ENCODE data around the gene NET1.
A peak's percentile ranks its signal among the peaks of the same experiment; 100 is the strongest.

Gene NET1

DNA sequence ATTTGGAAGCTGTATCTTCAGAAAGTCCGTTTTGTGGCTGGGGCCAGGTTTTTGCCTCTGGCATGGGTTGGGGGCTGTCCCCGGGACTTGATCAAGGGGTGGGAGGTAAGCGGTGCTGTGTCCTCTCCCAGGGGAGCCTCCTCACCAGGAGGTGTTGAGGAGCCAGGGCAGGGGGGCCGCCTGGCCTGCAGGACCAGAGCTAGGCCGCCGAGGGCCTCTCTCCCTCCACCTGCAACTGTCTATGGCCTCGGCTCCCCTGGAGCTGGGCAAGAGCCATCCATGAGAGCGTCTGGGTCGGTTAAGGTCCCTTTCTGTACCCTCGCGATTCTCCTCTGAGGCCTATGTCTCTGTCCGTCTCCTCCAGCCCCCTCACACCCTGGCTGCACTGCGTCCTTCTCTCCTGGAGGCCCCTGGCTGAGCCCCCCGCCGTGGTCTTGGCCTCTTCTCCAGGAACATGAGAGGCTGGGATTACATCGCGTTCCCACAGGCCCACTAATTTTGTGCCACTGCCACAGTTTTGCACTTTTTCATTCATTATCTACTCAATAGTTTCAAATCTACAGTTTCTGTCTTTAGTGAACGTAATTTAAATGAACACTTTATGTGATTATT, 66.4 kb downstream of the NET1 start:
- H3K4me3 Mint-ChIP-seq, result no peak overlapping the region
- no peaks in the 10 kb centered on the region for H3K4me1 Mint-ChIP-seq
- H3K9me3 Mint-ChIP-seq, result no peaks in the 10 kb centered on the region
- H3K27ac Mint-ChIP-seq, result no peak overlapping the region
- no peaks in the 10 kb centered on the region for H3K36me3 Mint-ChIP-seq
- no peaks in the 10 kb centered on the region for H3K27me3 Mint-ChIP-seq

DNA sequence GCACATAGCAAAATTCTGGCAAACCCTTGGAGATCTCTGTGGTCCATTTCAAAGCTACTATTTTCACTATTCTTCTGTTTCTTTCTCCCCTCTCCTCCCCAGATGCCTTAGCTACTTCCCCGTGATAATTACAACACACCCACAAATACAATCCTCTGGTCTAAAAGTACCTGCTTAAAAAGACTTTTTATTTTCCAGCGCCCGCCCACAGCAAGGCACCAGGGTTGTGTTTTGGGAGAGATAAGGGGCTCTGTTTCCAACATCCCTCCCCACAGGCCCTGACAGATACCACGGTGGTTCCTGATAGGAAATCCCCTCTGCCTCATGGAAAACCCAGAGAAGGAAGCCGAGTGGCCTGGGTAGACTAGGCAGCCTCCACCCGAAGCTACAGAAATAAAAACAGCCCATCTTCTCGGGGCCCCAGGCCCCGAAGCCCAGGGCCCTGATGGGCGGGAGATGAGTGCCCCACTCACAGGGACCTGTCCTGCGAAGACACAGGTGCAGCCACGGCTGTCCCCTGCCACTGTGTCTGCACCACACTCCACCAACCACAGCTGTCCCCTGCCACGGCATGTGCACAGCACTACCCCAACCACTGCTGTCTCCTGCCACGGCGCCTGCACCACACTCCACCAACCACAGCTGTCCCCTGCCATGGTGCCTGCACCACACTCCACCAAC, 67.3 kb downstream of the NET1 start:
- Mint-ChIP-seq H3K4me3 (no peak overlapping the region), H3K36me3 (no peaks in the 10 kb centered on the region), H3K9me3 (no peaks in the 10 kb centered on the region), H3K4me1 (no peaks in the 10 kb centered on the region), H3K27me3 (no peaks in the 10 kb centered on the region), H3K27ac (no peak overlapping the region)

DNA sequence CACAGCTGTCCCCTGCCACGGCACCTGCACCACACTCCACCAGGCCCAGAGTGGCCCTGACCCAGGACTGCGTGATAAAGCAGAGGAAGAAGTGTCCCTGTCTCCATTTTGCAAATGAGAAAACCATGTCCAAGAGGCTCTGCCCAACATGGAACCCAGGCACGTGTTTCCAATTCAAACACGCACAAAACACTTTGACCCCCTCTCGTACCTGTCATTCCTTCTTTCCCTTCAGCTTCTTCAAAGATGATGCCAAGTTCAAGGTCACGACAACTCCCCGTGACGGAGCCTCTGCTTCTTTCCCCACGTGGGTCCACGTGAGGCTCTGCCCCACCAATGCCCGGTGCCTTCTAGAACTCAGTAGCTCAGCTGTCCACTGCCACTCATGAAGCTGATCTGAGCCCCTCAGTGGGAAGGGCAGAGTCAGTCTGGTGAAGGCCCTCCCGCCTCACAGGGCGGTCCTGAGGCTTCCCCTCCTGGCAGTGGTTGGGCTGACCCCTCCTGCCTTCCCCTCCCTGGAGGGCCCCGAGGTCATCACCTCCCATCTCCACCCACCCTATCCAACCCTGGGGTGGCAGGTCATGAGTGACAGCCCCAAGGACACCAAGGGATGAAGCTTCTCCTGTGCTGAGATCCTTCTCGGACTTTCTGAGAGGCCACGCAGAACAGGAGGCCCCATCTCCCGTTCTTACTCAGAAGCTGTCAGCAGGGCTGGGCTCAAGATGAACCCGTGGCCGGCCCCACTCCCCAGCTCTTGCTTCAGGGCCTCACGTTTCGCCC, 68.0 kb downstream of the NET1 start:
- Mint-ChIP-seq H3K36me3 (no peaks in the 10 kb centered on the region), H3K4me1 (no peaks in the 10 kb centered on the region), H3K4me3 (no peak overlapping the region), H3K27ac (no peak overlapping the region), H3K9me3 (no peaks in the 10 kb centered on the region), H3K27me3 (no peaks in the 10 kb centered on the region)

DNA sequence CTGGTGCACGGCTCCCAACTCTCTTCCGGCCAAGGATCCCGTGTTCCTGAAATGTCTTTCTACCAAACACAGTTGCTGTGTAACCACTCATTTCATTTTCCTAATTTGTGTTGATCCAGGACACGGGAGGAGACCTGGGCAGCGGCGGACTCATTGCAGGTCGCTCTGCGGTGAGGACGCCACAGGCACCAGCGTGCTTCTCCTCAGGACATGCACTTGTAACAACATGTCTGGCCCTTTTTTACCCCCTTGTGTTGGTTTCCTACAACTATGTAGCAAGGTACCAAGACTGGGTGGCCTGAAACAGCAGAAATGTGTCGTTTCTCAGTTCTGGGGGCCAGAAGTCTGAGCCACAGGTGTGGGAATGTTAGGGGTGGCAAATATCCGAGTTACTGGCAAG, 68.8 kb downstream of the NET1 start:
- Mint-ChIP-seq H3K27ac (no peak overlapping the region), H3K4me3 (no peak overlapping the region), H3K27me3 (no peaks in the 10 kb centered on the region), H3K4me1 (no peaks in the 10 kb centered on the region), H3K36me3 (no peaks in the 10 kb centered on the region), H3K9me3 (no peaks in the 10 kb centered on the region)

DNA sequence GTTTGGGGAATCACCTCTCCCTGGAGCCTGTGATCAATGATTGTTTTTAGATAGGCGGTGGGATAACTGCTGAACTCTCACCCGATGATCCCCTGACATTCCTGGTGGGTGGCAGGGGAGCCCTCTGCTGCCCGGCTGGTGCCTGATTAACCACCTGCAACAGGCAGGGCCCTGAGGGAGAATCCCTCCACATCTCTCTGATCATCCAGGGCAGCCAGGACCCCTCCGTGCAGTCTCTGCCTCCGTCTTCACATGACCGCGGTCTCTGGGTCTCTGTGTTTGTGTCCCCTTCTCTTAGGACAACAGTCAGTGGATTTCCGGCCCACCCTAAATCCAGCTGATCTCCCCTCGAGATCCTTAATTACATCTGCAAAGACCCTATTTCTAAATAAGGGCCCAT, 69.7 kb downstream of the NET1 start:
- Mint-ChIP-seq H3K4me3 (no peak overlapping the region), H3K36me3 (no peaks in the 10 kb centered on the region), H3K4me1 (no peaks in the 10 kb centered on the region), H3K9me3 (no peaks in the 10 kb centered on the region), H3K27ac (no peak overlapping the region), H3K27me3 (no peaks in the 10 kb centered on the region)

DNA sequence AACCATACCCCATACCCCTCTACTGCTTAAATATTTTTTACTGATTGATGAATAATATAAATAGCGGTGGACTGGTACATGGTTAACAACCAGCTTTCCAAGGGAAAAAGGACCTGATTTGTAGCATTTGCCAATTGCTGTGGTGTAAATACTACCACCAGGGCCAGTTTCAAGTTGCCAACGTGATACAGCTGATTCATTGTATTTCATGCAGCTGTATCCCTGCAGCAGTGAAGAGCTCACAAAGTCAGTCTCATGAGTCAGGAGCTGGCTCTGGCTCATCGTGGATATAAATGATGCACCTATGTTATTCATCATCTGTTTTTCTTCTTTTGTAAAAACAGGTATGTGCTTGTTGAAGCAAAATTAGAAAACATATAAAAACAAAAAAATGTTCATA, 71.8 kb downstream of the NET1 start:
- H3K9me3 Mint-ChIP-seq, result no peaks in the 10 kb centered on the region
- H3K36me3 Mint-ChIP-seq, result no peaks in the 10 kb centered on the region
- no peaks in the 10 kb centered on the region for H3K4me1 Mint-ChIP-seq
- H3K27me3 Mint-ChIP-seq, result no peaks in the 10 kb centered on the region
- no peak overlapping the region for H3K27ac Mint-ChIP-seq
- no peak overlapping the region for H3K4me3 Mint-ChIP-seq

DNA sequence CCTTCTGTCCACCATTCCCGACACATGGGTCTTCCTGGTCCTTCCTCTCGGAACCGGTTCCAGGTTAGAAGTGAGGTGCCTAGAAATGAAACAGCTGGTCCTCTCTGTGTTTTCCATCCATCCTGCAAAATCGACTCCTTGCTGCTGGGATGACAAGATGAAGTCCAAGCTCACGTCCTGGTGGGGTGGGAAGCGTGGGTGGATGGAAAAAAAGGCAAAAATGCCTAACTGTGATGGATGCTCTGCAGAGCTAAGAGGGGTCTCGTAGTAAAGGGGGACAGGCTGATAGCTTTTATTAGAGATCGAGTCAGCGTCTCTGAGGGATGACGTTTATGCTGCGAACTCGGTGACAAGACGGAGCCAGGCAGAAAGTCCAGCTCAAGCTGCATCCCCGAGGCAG, 72.9 kb downstream of the NET1 start:
- H3K27ac Mint-ChIP-seq, result no peak overlapping the region
- no peaks in the 10 kb centered on the region for H3K36me3 Mint-ChIP-seq
- no peaks in the 10 kb centered on the region for H3K27me3 Mint-ChIP-seq
- no peaks in the 10 kb centered on the region for H3K4me1 Mint-ChIP-seq
- no peaks in the 10 kb centered on the region for H3K9me3 Mint-ChIP-seq
- no peak overlapping the region for H3K4me3 Mint-ChIP-seq

DNA sequence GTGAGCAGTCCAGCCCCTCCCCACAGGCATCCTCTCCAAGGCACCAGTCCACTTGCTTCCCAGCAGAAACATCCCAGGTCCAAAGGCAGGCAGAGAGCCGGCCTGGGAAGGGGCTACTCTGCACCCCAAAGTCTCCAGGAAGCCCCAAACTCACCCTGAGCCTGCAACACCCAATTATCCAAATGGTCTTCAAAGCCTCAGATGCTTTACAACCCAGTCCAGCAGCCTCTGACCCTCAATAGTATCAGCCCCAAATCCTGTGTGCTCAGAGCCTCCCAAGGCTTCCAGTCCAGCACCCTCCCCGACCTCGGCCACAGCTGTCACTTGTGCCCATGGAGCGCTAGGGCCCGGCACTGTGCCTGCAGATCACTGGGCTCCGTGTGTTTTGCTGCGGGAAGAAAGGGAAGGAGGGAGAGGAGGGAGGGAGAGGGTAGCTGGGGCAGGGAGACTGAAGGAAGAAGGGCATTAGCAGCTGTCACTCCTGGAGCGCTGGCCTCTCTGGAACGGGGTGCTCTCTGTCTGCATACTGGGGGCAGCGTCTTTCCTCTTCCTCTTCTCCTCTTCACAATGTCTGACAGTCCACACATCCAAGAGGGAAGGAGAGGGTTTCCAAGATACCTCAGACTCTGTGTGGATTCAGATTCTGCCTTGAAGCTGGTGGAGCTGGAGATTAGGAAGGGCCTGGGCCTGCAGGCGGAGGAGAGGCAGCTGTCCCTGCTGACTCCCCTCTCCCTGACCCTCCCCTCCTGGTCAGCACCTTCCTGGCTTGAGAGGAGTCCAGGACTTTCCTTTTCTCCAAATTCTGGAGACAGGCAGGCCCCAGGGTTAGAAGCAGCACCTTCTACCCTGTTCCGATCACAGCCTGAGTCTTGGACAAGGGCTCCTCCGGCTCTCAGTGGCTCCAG, 73.8 kb downstream of the NET1 start:
- Mint-ChIP-seq H3K36me3 (no peaks in the 10 kb centered on the region), H3K27ac (no peak overlapping the region), H3K4me1 (no peaks in the 10 kb centered on the region), H3K9me3 (no peaks in the 10 kb centered on the region), H3K4me3 (no peak overlapping the region), H3K27me3 (no peaks in the 10 kb centered on the region)

DNA sequence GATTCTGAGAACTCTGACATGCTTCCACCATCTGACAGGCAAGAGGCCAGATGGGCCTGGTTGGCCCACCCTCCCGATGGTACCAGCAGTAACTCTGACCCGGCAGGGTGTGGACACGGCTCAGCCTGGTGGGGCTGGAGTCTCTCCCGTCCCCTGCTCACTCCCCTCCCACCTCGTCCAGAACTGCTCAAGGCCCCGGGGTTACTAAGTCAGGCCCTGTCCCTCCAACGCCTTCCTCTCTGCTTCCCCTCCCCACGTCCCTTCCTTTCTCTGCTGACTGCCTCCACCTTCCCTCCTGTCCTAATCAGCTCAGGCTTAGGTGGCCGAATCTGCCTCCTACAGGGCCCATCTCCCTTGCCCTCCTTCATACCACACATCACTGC, 74.5 kb downstream of the NET1 start:
- Mint-ChIP-seq H3K4me3 (no peak overlapping the region), H3K27me3 (no peaks in the 10 kb centered on the region), H3K4me1 (no peaks in the 10 kb centered on the region), H3K27ac (peak overlapping the region; percentile 9), H3K36me3 (no peaks in the 10 kb centered on the region), H3K9me3 (no peaks in the 10 kb centered on the region)

DNA sequence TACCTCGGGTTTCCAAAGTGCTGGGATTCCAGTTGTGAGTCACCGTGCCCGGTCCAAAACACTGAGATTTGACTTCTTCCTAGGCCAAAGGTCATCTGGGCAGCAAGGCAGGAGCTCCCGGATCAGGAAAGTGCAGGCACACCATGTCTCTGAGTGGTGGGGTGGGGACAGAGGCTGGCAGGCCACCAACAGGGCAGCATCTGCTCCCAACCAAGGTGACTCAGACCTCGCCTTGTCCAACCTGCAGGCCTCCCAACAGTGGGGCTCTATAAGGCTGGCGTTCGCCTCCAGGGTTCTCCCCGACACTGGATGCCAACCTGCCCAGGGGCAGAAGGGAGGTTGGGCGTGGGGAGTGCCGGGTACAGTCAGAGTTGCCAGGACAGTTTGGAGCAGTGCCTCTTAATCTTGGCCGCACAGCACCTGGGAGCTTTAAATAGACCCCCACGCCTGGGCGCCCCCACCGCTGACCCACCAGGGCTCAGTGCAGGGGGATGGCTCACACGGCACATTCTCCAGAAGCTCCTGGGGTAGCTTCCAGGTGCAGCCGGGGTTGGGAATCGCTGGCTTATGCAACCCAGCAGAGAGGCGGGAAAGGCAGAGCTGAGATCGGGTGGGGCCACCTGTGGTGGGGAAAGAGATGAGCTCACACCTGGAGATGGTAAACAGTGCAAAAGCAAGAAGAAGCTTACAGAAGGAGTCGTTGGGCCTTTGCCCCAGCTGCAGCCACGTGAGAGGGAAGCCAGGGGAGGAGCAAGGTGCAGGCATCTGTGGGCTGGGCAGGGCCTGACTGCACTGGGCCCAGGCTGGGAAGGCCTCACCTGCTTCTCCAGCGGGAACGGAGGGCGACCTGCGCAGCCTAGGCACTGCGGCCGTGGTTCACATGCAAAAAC, 76.2 kb downstream of the NET1 start:
- Mint-ChIP-seq H3K4me1 (no peaks in the 10 kb centered on the region), H3K27ac (no peak overlapping the region), H3K36me3 (no peaks in the 10 kb centered on the region), H3K4me3 (no peak overlapping the region), H3K27me3 (no peaks in the 10 kb centered on the region), H3K9me3 (no peaks in the 10 kb centered on the region)

DNA sequence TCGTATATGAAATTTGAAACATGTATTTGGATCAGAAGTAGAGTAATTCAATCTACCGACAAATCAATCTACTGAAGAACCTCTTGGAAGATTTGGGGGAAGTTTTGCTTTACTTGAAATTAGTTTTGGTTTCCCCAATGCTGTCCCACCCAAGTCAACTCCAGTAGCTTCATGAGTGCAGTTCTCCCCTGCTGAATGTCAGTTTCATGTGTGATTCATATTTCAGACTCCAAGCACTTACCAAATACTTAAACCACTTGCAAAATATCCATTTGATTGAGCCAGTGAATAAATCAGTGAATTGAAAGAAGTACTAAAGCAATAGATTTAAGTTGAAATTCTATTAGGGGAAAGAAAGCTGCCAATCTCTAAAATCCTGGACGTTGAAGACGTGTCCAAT, 77.7 kb downstream of the NET1 start:
- H3K36me3 Mint-ChIP-seq, result no peaks in the 10 kb centered on the region
- H3K27me3 Mint-ChIP-seq, result no peaks in the 10 kb centered on the region
- H3K9me3 Mint-ChIP-seq, result no peaks in the 10 kb centered on the region

DNA sequence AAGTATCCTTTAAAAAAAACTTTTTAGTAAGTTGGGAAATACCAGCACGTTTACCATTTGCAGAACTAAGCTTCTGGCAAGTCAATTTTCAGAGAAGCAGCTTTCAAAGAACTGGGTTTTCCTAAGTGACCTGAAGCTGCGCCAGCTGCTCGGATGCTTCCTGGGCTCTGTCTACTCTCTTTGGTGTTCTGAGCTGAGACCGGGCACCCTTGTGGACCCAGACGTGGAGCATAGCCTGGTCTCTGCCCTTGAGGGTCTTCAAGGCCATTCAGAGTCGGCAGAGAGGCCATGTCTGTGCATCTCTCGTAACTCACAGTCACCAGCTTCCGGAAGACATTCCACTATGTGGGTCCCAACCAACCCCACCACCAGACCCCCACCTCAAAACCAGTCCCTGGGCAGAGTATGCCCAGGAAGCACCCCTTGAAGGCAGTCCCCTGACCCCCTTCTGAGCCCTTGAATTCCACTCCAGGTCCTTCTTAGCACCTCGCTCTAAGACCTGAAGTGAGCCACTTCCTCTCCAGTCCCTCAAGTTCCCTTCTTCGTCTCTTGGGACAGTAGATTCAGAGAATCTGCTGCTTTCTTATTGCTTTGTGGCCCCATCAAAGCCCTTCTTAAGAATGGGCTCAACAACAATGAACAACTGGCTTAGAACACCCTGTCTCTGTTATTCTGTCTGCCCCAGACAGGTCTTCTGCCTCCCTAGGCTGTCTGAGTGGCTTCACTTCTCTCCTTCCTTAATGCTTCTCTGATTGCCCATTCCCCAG, 78.5 kb downstream of the NET1 start:
- no peaks in the 10 kb centered on the region for H3K9me3 Mint-ChIP-seq
- H3K4me3 Mint-ChIP-seq, result no peak overlapping the region
- no peaks in the 10 kb centered on the region for H3K4me1 Mint-ChIP-seq
- H3K27ac Mint-ChIP-seq, result no peak overlapping the region
- no peaks in the 10 kb centered on the region for H3K27me3 Mint-ChIP-seq
- H3K36me3 Mint-ChIP-seq, result no peaks in the 10 kb centered on the region

More for the DNA sequence above, 77.7 kb downstream of the NET1 start:
- Mint-ChIP-seq H3K27ac (no peak overlapping the region), H3K4me1 (no peaks in the 10 kb centered on the region), H3K4me3 (no peak overlapping the region)

DNA sequence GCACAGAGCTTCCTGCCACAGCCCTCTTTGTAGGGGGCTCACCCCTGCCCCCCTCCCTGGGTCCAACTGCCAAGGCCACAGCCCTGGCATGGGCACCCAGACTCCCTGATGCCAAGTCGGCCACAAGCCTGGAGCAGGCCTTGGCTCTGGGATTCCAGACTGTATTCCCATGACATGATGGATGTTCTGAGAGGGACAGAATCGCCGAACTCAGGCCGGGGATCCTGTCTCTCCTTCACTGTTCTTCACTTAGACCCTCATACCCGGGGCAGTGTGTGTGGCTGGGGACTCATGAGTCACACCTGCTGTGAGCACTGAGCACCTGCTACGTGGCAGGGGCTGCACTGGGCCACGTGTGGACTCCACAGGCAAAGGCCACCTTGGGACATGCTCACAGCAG, 79.1 kb downstream of the NET1 start:
- H3K9me3 Mint-ChIP-seq, result no peaks in the 10 kb centered on the region
- H3K27ac Mint-ChIP-seq, result no peak overlapping the region
- H3K4me1 Mint-ChIP-seq, result no peaks in the 10 kb centered on the region
- H3K27me3 Mint-ChIP-seq, result no peaks in the 10 kb centered on the region
- H3K36me3 Mint-ChIP-seq, result no peaks in the 10 kb centered on the region
- no peak overlapping the region for H3K4me3 Mint-ChIP-seq

DNA sequence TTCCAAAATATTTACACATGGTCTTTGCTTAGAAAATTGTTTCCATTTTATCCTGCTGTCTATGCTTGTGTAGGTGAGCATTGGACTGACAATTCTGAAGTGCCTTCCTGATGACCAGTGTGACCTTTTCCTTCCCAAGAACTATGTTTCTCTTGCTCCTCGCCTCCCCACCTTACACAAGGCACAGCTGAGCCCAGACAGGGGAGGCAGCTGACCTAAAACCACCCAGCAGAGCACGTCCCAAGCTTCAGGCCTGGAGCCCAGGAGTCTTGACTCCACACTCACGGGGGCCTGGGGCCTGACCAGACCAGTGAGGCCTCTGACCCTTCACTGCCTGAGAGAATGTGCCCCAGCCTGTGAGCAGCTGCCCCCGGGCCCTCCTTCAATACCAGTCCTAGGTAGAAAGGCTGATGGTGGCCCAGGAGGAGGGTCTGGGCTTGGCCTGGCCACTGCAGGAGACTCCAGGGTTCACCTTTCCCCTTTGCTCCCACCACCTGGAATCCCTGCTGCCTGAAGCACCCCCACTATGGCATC, 80.0 kb downstream of the NET1 start:
- Mint-ChIP-seq H3K9me3 (no peaks in the 10 kb centered on the region), H3K4me1 (no peaks in the 10 kb centered on the region), H3K27ac (no peak overlapping the region), H3K36me3 (no peaks in the 10 kb centered on the region), H3K27me3 (no peaks in the 10 kb centered on the region), H3K4me3 (no peak overlapping the region)
